Keratinocyte (primary cell): ENCODE measurements around the gene DMXL2. TPM values are rescaled to one million over a fixed set of nuclear protein-coding genes. Genes with fewer than 3 reads are reported as not detected.

Source experiments
- DNase-seq: peaks from one replicate; pipeline ENCODE4 v3.0.0-alpha.2; 2011; ENCODE audit warnings: low read depth, missing footprints, low spot score
- FAIRE-seq: peaks from 2 replicates; lab custom pipeline; 2011; peaks lifted over from hg19 to GRCh38; lab: Jason Lieb, UNC
- H2AFZ ChIP-seq: 2 replicates; pipeline ENCODE4 v1.6.0; 2012; ENCODE audit warnings: low read length, control low read depth, inconsistent platforms; ENCODE audit not compliant: control insufficient read depth
- H3K27ac ChIP-seq: 2 replicates; pipeline ENCODE4 v1.5.1; 2011; ENCODE audit warnings: low read length; ENCODE audit not compliant: control insufficient read depth, insufficient read depth
- H3K27me3 ChIP-seq: 3 replicates; pipeline ENCODE4 v1.6.0; 2011; ENCODE audit warnings: low read length; ENCODE audit not compliant: control insufficient read depth, insufficient read depth; ENCODE audit errors: extremely low read depth
- H3K36me3 ChIP-seq, 2 experiments: 2 replicates in 1 of 2; 3 replicates in 1 of 2; pipeline ENCODE4 v1.5.1; 2011; ENCODE audit warnings: low read length in 2 of 2, mild to moderate bottlenecking in 1 of 2; ENCODE audit not compliant: control insufficient read depth in 2 of 2, insufficient read depth in 2 of 2; ENCODE audit errors: extremely low read depth in 1 of 2
- H3K4me1 ChIP-seq: 3 replicates; pipeline ENCODE4 v1.5.1; 2011; ENCODE audit warnings: low read length; ENCODE audit not compliant: control insufficient read depth, insufficient read depth; ENCODE audit errors: extremely low read depth
- H3K4me2 ChIP-seq: 3 replicates; pipeline ENCODE4 v1.6.0; 2011; ENCODE audit warnings: low read depth, low read length; ENCODE audit not compliant: control insufficient read depth, insufficient read depth; ENCODE audit errors: extremely low read depth
- H3K4me3 ChIP-seq, 3 experiments: fragments of 200-600 bp in 1 of 3; sonication (generic) in 1 of 3; 2 replicates in 2 of 3; 3 replicates in 1 of 3; pipeline ENCODE4 v1.5.1; 2011 to 2016; ENCODE audit warnings: low read length in 3 of 3, mild to moderate bottlenecking in 3 of 3, control low read depth in 2 of 3, inconsistent platforms in 1 of 3, low read depth in 1 of 3, mixed read lengths in 1 of 3, mixed run types in 1 of 3, moderate library complexity in 1 of 3; ENCODE audit not compliant: control insufficient read depth in 2 of 3, insufficient read depth in 2 of 3; ENCODE audit errors: extremely low read depth in 1 of 3
- H3K79me2 ChIP-seq: 2 replicates; pipeline ENCODE4 v1.6.0; 2012; ENCODE audit warnings: low read length; ENCODE audit not compliant: control insufficient read depth, insufficient read depth
- H3K9ac ChIP-seq: 3 replicates; pipeline ENCODE4 v1.6.0; 2011; ENCODE audit warnings: low read length; ENCODE audit not compliant: control insufficient read depth, insufficient read depth; ENCODE audit errors: extremely low read depth
- H3K9me1 ChIP-seq: 3 replicates; pipeline ENCODE4 v1.6.0; 2011; ENCODE audit warnings: low read length; ENCODE audit not compliant: control insufficient read depth, insufficient read depth; ENCODE audit errors: extremely low read depth
- H3K9me3 ChIP-seq: 2 replicates; pipeline ENCODE4 v1.5.1; 2012; ENCODE audit warnings: low read depth, low read length; ENCODE audit not compliant: control insufficient read depth
- H4K20me1 ChIP-seq: 3 replicates; pipeline ENCODE4 v1.6.0; 2011; ENCODE audit warnings: low read length; ENCODE audit not compliant: control insufficient read depth, insufficient read depth; ENCODE audit errors: extremely low read depth
- EZH2 ChIP-seq: IDR thresholded peaks from one replicate; pipeline ENCODE4 v1.6.1; 2012; ENCODE audit warnings: inconsistent platforms, mild to moderate bottlenecking, low read length, moderate library complexity
- dilution Hi-C: fragments of 300-500 bp; cut with MboI; formaldehyde crosslinking; loops from one replicate; pipeline ENCODE4 v1.7.0; 2020; ENCODE audit warnings: low sequenced_read_pairs; ENCODE audit not compliant: extremely low pct_ligation_motif_present
- polyA plus RNA-seq, 5 experiments: library from polyadenylated mRNA; depleted of rRNA in 3 of 5; stranded (reverse) in 3 of 5; stranded (forward) in 1 of 5; unstranded in 1 of 5; fragments of >200 nt; gene quantifications; 1 replicate in 1 of 5; 2 replicates in 3 of 5; 3 replicates in 1 of 5; pipeline versions ENCODE4 v1.2.1 to v1.2.3, GENCODE V29; 2011 to 2012; ENCODE audit warnings: missing spikeins in 2 of 5, low read depth in 1 of 5, low replicate concordance in 1 of 5
- TF ChIP-seq, protein P1 (sequence below), 3 experiments: IDR thresholded peaks in 1 of 3; conservative IDR thresholded peaks in 1 of 3; optimal IDR thresholded peaks in 1 of 3; 2 replicates in 2 of 3; 3 replicates in 1 of 3; pipeline versions ENCODE3 to v1.5.1; 2011; ENCODE audit warnings: low read length in 3 of 3, mild to moderate bottlenecking in 3 of 3, moderate library complexity in 2 of 3, control low read depth in 1 of 3, inconsistent platforms in 1 of 3; ENCODE audit not compliant: insufficient read depth in 2 of 3; ENCODE audit errors: extremely low read depth in 1 of 3

Gene DMXL2
- polyA plus RNA-seq, 1 donor (not counting 4 experiments of a cell fraction or from before 2014, with no cell fraction given) = 14.9 TPM

DNA sequence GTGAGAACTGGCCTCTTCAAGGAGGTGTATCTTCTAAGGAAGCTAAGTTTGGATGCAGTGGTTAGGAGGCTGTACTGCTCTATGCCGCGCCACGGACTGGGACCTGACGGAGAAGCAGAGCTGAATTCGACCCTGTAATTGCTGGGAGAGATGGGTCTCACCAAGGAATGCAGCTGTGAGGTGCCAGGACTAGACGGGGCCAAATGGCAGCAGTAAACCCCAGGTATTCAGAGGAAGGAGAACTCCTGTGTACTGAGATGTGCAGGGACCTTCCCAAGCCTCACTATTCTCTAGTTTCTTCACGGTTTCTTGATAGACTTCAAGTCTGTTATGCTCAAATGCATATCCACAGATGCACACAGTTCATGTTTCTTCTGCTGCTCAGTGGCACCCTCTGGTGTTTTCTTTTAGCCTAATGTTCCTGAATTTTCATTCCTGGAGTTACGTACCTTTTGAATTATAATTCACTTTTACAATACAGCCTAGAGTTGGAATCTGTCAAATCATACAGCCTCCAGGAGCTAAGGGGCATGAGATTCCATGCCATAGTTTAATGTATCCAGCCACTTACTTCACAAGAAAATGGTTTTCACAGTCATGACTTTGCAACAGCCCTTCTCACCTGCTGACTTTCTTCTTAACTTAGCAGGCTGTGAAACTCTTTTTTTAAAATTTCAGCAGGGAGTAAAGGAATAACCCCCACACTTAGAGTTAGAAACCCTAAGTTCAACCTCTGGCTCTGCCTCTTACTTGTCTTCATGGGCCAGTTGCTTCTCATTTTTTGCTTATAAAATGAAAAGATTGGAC is 219.3 kb downstream of the DMXL2 start:
- Histone ChIP-seq H4K20me1 (no peaks in the 10 kb centered on the region), H3K79me2 (no peaks in the 10 kb centered on the region), H2AFZ (no peak overlapping the region), H3K27ac (no peak overlapping the region), H3K4me1 (no peaks in the 10 kb centered on the region), H3K9me3 (no peaks in the 10 kb centered on the region), H3K9ac (no peak overlapping the region), H3K4me2 (no peak overlapping the region), H3K4me3 (no peak overlapping the region), H3K36me3 (no peaks in the 10 kb centered on the region), H3K9me1 (no peaks in the 10 kb centered on the region), H3K27me3 (peaks cover 25% of the 10 kb centered on the region)
- dilution Hi-C loops = no loop called here
- DNase-seq (no peak), FAIRE-seq (peak; percentile 76)
- TF ChIP-seq, protein P1, sequence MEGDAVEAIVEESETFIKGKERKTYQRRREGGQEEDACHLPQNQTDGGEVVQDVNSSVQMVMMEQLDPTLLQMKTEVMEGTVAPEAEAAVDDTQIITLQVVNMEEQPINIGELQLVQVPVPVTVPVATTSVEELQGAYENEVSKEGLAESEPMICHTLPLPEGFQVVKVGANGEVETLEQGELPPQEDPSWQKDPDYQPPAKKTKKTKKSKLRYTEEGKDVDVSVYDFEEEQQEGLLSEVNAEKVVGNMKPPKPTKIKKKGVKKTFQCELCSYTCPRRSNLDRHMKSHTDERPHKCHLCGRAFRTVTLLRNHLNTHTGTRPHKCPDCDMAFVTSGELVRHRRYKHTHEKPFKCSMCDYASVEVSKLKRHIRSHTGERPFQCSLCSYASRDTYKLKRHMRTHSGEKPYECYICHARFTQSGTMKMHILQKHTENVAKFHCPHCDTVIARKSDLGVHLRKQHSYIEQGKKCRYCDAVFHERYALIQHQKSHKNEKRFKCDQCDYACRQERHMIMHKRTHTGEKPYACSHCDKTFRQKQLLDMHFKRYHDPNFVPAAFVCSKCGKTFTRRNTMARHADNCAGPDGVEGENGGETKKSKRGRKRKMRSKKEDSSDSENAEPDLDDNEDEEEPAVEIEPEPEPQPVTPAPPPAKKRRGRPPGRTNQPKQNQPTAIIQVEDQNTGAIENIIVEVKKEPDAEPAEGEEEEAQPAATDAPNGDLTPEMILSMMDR (optimal IDR thresholded peaks at IDR 0.05 in 1 of 3, IDR thresholded peaks at IDR 0.05 in 1 of 3, conservative IDR thresholded peaks at IDR 0.05 in 1 of 3; ENCODE audit: extremely low read depth in 1 of 3, insufficient read depth in 2 of 3, low read length in 3 of 3) = peak in 2 of 3 experiments; percentile 58 to 61
- no peak for TF ChIP-seq EZH2

DNA sequence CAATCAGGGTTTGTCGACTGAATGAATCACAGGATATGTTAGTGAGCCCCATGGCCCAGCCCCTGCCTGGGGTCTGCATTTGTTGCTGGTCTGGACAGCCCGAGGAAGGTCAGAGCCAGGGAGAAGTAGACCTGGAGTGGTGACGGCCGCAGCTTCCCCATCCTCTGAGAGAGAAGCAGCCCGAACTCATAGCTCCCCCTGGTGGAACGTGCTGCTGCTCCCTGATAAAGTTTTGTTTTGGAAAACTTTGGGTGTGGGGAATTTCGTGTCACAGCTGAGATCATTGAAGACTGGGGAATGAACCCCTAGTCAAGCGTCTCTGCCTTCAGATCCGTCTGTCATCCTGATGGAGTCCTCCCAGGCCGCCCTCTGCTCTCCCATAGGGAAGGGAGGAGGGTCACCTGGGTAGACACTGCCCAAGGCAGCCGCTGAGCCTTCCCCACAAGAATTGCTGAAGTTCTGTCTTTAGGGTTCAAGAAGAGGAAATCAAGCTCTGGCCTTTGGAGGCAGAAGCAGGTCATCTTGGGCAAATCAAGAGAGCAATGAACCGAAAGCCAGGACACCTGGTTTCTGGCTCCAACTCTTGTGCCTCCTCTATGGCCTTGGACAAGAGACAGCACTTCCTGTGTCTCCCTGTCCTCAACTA is 220.6 kb downstream of the DMXL2 start:
- H3K9me1 ChIP-seq = no peaks in the 10 kb centered on the region
- no peak overlapping the region for H3K4me3 ChIP-seq
- peaks cover 26% of the 10 kb centered on the region for H3K27me3 ChIP-seq
- no peak overlapping the region for H2AFZ ChIP-seq
- DNase-seq (no peak), FAIRE-seq (no peak)
- H3K4me2 ChIP-seq = no peak overlapping the region
- no peaks in the 10 kb centered on the region for H4K20me1 ChIP-seq
- H3K79me2 ChIP-seq = no peaks in the 10 kb centered on the region
- TF ChIP-seq EZH2 = no peak
- TF ChIP-seq, protein P1 (optimal IDR thresholded peaks at IDR 0.05 in 1 of 3, IDR thresholded peaks at IDR 0.05 in 1 of 3, conservative IDR thresholded peaks at IDR 0.05 in 1 of 3; ENCODE audit: extremely low read depth in 1 of 3, insufficient read depth in 2 of 3, low read length in 3 of 3) = peak; percentile 66 to 85 (median 73)
- H3K36me3 ChIP-seq = no peaks in the 10 kb centered on the region
- dilution Hi-C loops = no loop called here
- H3K27ac ChIP-seq = no peak overlapping the region
- H3K9ac ChIP-seq = no peak overlapping the region
- H3K4me1 ChIP-seq = no peaks in the 10 kb centered on the region
- no peaks in the 10 kb centered on the region for H3K9me3 ChIP-seq
